Measurements from ENCODE around the gene BRSK2. TPM values are rescaled to one million over a fixed set of nuclear protein-coding genes. Genes with fewer than 3 reads are reported as not detected.
A peak's percentile ranks its signal among the peaks of the same experiment; 100 is the strongest.
"Not testable (repeated sequence)": the region's sequence is repeated elsewhere in the genome, so short reads cannot be mapped to it uniquely, and the experiment has no call there.

Gene BRSK2
- total and polyA plus RNA-seq, 2 donors from 2014 or later = 0.43 to 1.2 TPM

- Histone ChIP-seq H3K9ac (ENCODE audit: low read length in 3 of 3) (no peak overlapping the region), H3K27me3 (ENCODE audit: control insufficient read depth, insufficient read depth, low read length) (no peaks in the 10 kb centered on the region), H3K9me3 (ENCODE audit: control insufficient read depth in 2 of 3, insufficient read depth in 1 of 3, low read length in 3 of 3) (no peaks in the 10 kb centered on the region), H3K4me1 (ENCODE audit: control insufficient read depth in 2 of 3, insufficient read depth in 2 of 3, low read depth in 1 of 3, low read length in 3 of 3) (peaks cover 0 to 14% (median 0%) of the 10 kb centered on the region in 3 donors), H3K36me3 (ENCODE audit: control insufficient read depth in 2 of 3, insufficient read depth in 3 of 3, low read length in 3 of 3) (no peaks in the 10 kb centered on the region), H3K27ac (ENCODE audit: low read depth in 2 of 2, low read length in 2 of 2) (no peak overlapping the region), H3K4me3 (ENCODE audit: low read length in 3 of 3) (no peak overlapping the region)
- DNase-seq (peak in 1 of 5 donors; percentile 53), FAIRE-seq (no peak)
- intact Hi-C loops (cut with DNase I) = no loop called here
- TF ChIP-seq CTCF (IDR thresholded peaks at IDR 0.05; ENCODE audit: borderline replicate concordance, extremely low read depth, insufficient read depth) = no peak
Observed at GRCh38 chr11:1508986-1509385, 119.3 kb downstream of the BRSK2 start.

- no peak overlapping the region for H3K4me3 ChIP-seq (ENCODE audit: low read length in 3 of 3)
- TF ChIP-seq CTCF (IDR thresholded peaks at IDR 0.05; ENCODE audit: borderline replicate concordance, extremely low read depth, insufficient read depth) = no peak
- H3K9ac ChIP-seq (ENCODE audit: low read length in 3 of 3) = no peak overlapping the region
- no peaks in the 10 kb centered on the region for H3K9me3 ChIP-seq (ENCODE audit: control insufficient read depth in 2 of 3, insufficient read depth in 1 of 3, low read length in 3 of 3)
- no peak overlapping the region for H3K27ac ChIP-seq (ENCODE audit: low read depth in 2 of 2, low read length in 2 of 2)
- FAIRE-seq = no peak
- H3K4me1 ChIP-seq (ENCODE audit: control insufficient read depth in 2 of 3, insufficient read depth in 2 of 3, low read depth in 1 of 3, low read length in 3 of 3) = peaks cover 0 to 21% (median 0%) of the 10 kb centered on the region in 3 donors
- intact Hi-C loops (cut with DNase I) = no loop called here
- no peaks in the 10 kb centered on the region for H3K36me3 ChIP-seq (ENCODE audit: control insufficient read depth in 2 of 3, insufficient read depth in 3 of 3, low read length in 3 of 3)
- H3K27me3 ChIP-seq (ENCODE audit: control insufficient read depth, insufficient read depth, low read length) = no peaks in the 10 kb centered on the region
- DNase-seq = peak in 1 of 5 donors; percentile 19
Observed at GRCh38 chr11:1509626-1510255, 120.0 kb downstream of the BRSK2 start.

- FAIRE-seq; H3K9me3 ChIP-seq (ENCODE audit: control insufficient read depth in 2 of 3, insufficient read depth in 1 of 3, low read length in 3 of 3); H3K36me3 ChIP-seq (ENCODE audit: control insufficient read depth in 2 of 3, insufficient read depth in 3 of 3, low read length in 3 of 3); H3K4me3 ChIP-seq (ENCODE audit: low read length in 3 of 3); H3K27ac ChIP-seq (ENCODE audit: low read depth in 2 of 2, low read length in 2 of 2); H3K9ac ChIP-seq (ENCODE audit: low read length in 3 of 3); intact Hi-C loops (cut with DNase I); H3K27me3 ChIP-seq (ENCODE audit: control insufficient read depth, insufficient read depth, low read length): not testable (repeated sequence)
- peak in 1 of 5 donors; percentile 74 for DNase-seq
- peaks cover 0 to 26% (median 0%) of the 10 kb centered on the region in 3 donors for H3K4me1 ChIP-seq (ENCODE audit: control insufficient read depth in 2 of 3, insufficient read depth in 2 of 3, low read depth in 1 of 3, low read length in 3 of 3)
Observed at GRCh38 chr11:1510351-1510750, 120.6 kb downstream of the BRSK2 start.

- intact Hi-C loops (cut with DNase I) = no loop called here
- no peaks in the 10 kb centered on the region for H3K27me3 ChIP-seq (ENCODE audit: control insufficient read depth, insufficient read depth, low read length)
- DNase-seq = peak in 1 of 5 donors; percentile 37
Observed at GRCh38 chr11:1510928-1511327, 121.2 kb downstream of the BRSK2 start.

More at GRCh38 chr11:1510928-1511327, 121.2 kb downstream of the BRSK2 start:
- no peak overlapping the region for H3K4me3 ChIP-seq (ENCODE audit: low read length in 3 of 3)
- H3K36me3 ChIP-seq (ENCODE audit: control insufficient read depth in 2 of 3, insufficient read depth in 3 of 3, low read length in 3 of 3) = no peaks in the 10 kb centered on the region
- no peak overlapping the region for H3K27ac ChIP-seq (ENCODE audit: low read depth in 2 of 2, low read length in 2 of 2)
- TF ChIP-seq CTCF (IDR thresholded peaks at IDR 0.05; ENCODE audit: borderline replicate concordance, extremely low read depth, insufficient read depth) = no peak
- no peaks in the 10 kb centered on the region for H3K9me3 ChIP-seq (ENCODE audit: control insufficient read depth in 2 of 3, insufficient read depth in 1 of 3, low read length in 3 of 3)
- FAIRE-seq = no peak
- no peak overlapping the region for H3K9ac ChIP-seq (ENCODE audit: low read length in 3 of 3)
- peaks cover 0 to 30% (median 0%) of the 10 kb centered on the region in 3 donors for H3K4me1 ChIP-seq (ENCODE audit: control insufficient read depth in 2 of 3, insufficient read depth in 2 of 3, low read depth in 1 of 3, low read length in 3 of 3)
